ENCODE results near the gene SYCN.

Gene SYCN

GRCh38 chr19:39171479-39172465 lies 32.3 kb downstream of the SYCN start:
- DNase-seq (ENCODE audit: low read depth), result no peak

- no peak for DNase-seq (ENCODE audit: low read depth)
Measured at GRCh38 chr19:39170386-39171231, 33.5 kb downstream of the SYCN start.

GRCh38 chr19:39169143-39169810 lies 34.8 kb downstream of the SYCN start:
- DNase-seq (ENCODE audit: low read depth), result no peak

GRCh38 chr19:39168258-39169142 lies 35.6 kb downstream of the SYCN start:
- DNase-seq (ENCODE audit: low read depth), result no peak

GRCh38 chr19:39167461-39168257 lies 36.4 kb downstream of the SYCN start:
- no peak for DNase-seq (ENCODE audit: low read depth)

- DNase-seq (ENCODE audit: low read depth), result no peak
Measured at GRCh38 chr19:39166571-39167391, 37.3 kb downstream of the SYCN start.

GRCh38 chr19:39165857-39166256 lies 38.2 kb downstream of the SYCN start:
- no peak for DNase-seq (ENCODE audit: low read depth)

- DNase-seq (ENCODE audit: low read depth), result no peak
Measured at GRCh38 chr19:39164289-39164688, 39.8 kb downstream of the SYCN start.

- no peak for DNase-seq (ENCODE audit: low read depth)
Measured at GRCh38 chr19:39163621-39164020, 40.4 kb downstream of the SYCN start.

- no peak for DNase-seq (ENCODE audit: low read depth)
Measured at GRCh38 chr19:39162441-39163043, 41.5 kb downstream of the SYCN start.

- peak; percentile 91 for DNase-seq (ENCODE audit: low read depth)
Measured at GRCh38 chr19:39160889-39161672, 43.0 kb downstream of the SYCN start.

GRCh38 chr19:39160523-39160861 lies 43.6 kb downstream of the SYCN start:
- peak; percentile 84 for DNase-seq (ENCODE audit: low read depth)

GRCh38 chr19:39158646-39159260 lies 45.3 kb downstream of the SYCN start:
- DNase-seq (ENCODE audit: low read depth), result no peak

- no peak for DNase-seq (ENCODE audit: low read depth)
Measured at GRCh38 chr19:39157997-39158389, 46.1 kb downstream of the SYCN start.

GRCh38 chr19:39157275-39157996 lies 46.6 kb downstream of the SYCN start:
- DNase-seq (ENCODE audit: low read depth), result peak; percentile 30

GRCh38 chr19:39156326-39157230 lies 47.5 kb downstream of the SYCN start:
- no peak for DNase-seq (ENCODE audit: low read depth)
